UCSD-AML1 (cell line): Measurements from ENCODE around the gene SIMC1.
A peak's percentile ranks its signal among the peaks of the same experiment; 100 is the strongest.

Source experiments
- DNase-seq: peaks from one replicate; lab custom pipeline; 2025; ENCODE audit not compliant: unreplicated experiment; lab: John Stamatoyannopoulos, UW

Gene SIMC1

DNA sequence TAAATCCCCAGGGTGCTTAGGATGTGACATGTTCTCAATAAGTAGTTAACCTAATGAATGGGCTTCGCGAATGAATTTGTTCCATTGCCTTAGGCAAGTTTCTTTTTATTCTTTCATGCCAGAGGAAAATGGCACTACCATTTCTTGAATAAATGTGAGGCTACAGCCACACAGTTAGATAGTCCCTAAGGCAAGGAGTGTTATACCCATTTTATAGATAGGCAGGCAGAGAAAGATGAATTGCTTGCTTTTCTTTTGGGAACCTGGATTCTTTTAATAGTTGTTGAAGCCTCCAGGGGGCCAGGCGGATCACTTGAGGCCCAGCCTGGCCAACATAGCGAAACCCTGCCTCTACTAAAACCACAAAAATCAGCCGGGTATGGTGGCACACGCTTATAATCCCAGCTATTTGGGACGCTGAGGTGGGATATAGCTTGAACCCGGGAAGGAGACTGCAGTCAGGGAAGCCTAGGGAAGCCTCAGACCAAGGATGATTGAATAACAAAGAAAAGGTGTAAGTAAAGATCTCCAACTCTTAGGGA lies 149.2 kb downstream of the SIMC1 start:
- no peak for DNase-seq

DNA sequence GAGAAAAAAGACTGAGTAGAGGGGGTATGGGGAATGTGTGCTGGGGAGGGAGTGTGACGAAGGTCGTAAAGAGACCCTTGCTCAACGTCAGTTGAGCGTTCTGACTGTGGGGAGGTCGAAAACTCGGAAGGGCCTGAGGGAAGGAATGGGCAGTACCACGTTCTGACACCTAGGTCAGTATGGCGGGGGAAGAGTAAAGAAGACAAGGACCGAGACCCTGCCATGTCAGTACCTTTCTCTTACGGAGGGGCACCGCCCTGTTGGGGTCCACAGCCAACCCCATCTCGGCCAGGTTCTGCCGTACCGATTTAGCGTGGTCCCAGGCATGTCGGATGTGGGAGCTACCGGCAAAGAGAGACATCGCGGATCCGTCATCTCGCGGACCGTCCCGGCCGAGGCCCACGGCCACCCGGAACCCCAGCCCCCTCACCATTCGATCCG lies 149.8 kb downstream of the SIMC1 start:
- no peak for DNase-seq

DNA sequence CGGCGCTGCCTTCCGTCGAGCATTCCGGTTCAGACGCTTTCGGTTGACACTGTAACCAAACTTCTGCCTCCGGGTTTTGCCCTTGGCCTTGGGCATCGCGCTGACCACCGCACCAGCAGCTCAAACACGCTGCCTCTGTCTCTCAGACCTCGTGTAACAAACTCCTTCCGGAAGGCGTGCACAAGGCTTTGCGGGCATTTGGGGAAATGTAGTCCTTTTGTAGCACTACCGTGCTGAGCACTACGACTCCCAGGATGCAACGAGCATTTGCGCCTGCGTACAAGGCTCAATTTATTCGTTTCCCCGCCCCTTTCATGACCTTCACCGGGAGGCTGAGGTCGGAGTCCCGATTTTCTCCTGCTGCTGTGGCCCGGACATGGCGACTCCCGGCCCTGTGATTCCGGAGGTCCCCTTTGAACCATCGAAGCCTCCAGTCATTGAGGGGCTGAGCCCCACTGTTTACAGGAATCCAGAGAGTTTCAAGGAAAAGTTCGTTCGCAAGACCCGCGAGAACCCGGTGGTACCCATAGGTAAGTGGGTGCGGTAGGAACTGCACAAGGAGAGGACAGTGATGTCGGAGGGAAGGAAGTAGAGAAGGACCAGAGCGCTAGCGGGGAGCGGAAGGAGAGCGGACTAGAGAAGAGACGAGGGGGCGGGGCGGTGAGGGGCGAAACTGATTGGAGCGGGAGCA lies 150.4 kb downstream of the SIMC1 start, which contains the start of the genes HIGD2A and NOP16:
TSS of gene HIGD2A (plus strand) at position 308 of the 691 bp plus-strand sequence. CDS start at position 377, 69 bp downstream.
TSS of gene NOP16 (minus strand) at position 155 of the 691 bp plus-strand sequence. CDS start at position 96, 59 bp downstream.
- peak; percentile 98 for DNase-seq

DNA sequence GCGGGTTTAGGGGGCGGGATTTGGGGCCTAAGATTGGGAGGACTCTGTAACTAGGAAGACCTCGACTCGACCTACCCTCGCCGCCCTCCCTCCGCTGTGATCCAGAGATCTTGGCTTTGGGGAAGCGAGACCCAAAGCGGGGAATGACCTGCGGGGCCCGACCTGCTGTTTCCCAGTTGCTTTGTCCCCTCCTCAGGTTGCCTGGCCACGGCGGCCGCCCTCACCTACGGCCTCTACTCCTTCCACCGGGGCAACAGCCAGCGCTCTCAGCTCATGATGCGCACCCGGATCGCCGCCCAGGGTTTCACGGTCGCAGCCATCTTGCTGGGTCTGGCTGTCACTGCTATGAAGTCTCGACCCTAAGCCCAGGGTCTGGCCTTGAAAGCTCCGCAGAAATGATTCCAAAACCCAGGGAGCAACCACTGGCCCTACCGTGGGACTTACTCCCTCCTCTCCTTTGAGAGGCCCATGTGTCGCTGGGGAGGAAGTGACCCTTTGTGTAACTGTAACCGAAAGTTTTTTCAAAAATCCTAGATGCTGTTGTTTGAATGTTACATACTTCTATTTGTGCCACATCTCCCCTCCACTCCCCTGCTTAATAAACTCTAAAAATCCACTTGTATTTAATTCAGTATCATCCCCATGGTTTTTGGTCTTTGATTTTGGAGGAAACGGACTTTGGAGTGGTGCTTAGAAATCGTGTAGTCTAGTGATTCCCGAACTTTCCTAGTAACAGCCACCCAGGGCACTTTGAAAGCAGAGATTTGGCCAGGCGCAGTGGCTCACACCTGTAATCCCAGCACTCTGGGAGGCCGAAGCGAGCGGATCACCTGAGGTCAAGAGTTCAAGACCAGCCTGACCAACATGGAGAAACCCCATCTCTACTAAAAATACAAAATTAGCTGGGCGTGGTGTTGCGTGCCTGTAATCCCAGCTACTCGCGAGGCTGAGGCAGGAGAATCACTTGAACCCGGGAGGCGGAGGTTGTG lies 151.2 kb downstream of the SIMC1 start:
- DNase-seq, result no peak

GRCh38 chr5:176391479-176391878 lies 153.3 kb downstream of the SIMC1 start:
- DNase-seq, result no peak

GRCh38 chr5:176391999-176392398 lies 153.8 kb downstream of the SIMC1 start:
- DNase-seq, result peak; percentile 26

DNA sequence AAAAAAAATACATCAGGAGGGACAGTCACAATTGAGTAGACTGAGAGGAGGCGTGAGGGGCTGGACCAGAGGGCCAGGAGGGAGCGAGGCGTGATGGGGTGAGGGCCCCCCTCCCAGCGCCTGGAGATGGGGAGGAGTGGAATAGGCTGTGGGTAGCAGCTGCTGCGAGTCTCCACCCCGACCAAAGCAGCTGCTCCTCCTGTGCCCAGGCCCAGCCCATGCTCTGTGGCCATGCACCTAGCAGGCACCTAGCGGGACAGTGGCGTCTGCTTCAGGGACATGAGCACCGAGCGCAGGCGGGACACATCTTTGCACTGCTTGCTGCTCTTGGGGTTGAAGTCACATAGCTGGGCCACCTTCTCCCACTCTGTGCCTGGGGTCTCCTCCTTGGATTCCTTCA lies 154.3 kb downstream of the SIMC1 start:
- DNase-seq, result no peak

DNA sequence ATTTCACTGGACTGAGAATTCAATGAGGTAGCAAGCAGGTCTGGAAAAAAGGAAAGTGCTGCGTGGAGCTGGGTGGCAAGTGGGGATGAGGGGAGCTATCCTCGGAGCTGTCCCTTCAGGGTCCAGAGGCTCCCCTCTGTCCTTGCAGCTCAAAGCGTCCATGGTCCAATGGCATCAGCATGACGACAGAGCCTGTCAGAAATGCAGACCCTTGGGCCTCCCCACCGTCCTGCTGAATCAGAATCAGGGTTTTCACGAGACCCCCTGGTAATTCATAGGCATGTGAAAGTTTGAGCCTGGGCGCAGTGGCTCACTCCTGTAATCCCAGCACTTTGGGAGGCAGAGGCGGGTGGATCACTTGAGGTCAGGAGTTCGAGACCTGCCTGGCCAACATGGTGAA lies 155.9 kb downstream of the SIMC1 start:
- no peak for DNase-seq

GRCh38 chr5:176394881-176395675 lies 156.9 kb downstream of the SIMC1 start:
- no peak for DNase-seq
